GM12878 (cell line): Measurements from ENCODE around the gene CACNA1B.

ENCODE experiments used
- CHD4 ChIP-seq: fragments of 200-600 bp; sonication (generic); IDR thresholded peaks from 2 replicates; pipeline ENCODE4 v1.6.1; 2016; ENCODE audit warnings: mild to moderate bottlenecking
- EZH2 ChIP-seq: IDR thresholded peaks from 2 replicates; pipeline ENCODE4 v1.6.1; 2012; ENCODE audit warnings: low read depth, mild to moderate bottlenecking, control low read depth, inconsistent platforms, low read length, borderline replicate concordance; ENCODE audit not compliant: control insufficient read depth
- MXI1 ChIP-seq: fragments of 150-350 bp; IDR thresholded peaks from 2 replicates; pipeline ENCODE4 v1.6.1; 2011; ENCODE audit warnings: low read depth, mild to moderate bottlenecking, inconsistent platforms, low read length, improper control_type of control experiment
- POLR2A ChIP-seq: IDR thresholded peaks from 2 replicates; pipeline ENCODE4 v1.6.1; 2011; ENCODE audit warnings: low read depth, mild to moderate bottlenecking, low read length
- SMARCA5 ChIP-seq: fragments of 450-650 bp; IDR thresholded peaks from 2 replicates; pipeline ENCODE4 v1.6.1; 2017; ENCODE audit warnings: mild to moderate bottlenecking
- ZBED1 ChIP-seq: IDR thresholded peaks from 2 replicates; pipeline ENCODE4 v1.6.1; 2016; ENCODE audit warnings: borderline replicate concordance
- ZBTB33 ChIP-seq: fragments of 450-650 bp; IDR thresholded peaks from 2 replicates; pipeline ENCODE4 v1.6.1; 2017; ENCODE audit warnings: mild to moderate bottlenecking
- TF ChIP-seq, protein P1 (sequence below), 3 experiments: IDR thresholded peaks in 2 of 3; conservative IDR thresholded peaks in 1 of 3; 2 replicates each; pipeline ENCODE4 v1.5.1; 2011; ENCODE audit warnings: low read depth in 3 of 3, low read length in 3 of 3, mild to moderate bottlenecking in 3 of 3, control low read depth in 2 of 3, moderate library complexity in 2 of 3, inconsistent platforms in 1 of 3, mixed read lengths in 1 of 3; ENCODE audit not compliant: control insufficient read depth in 2 of 3, insufficient read depth in 1 of 3; ENCODE audit errors: extremely low read depth in 1 of 3

- no peak for TF ChIP-seq EZH2
- no peak for TF ChIP-seq POLR2A
- TF ChIP-seq, protein P1, sequence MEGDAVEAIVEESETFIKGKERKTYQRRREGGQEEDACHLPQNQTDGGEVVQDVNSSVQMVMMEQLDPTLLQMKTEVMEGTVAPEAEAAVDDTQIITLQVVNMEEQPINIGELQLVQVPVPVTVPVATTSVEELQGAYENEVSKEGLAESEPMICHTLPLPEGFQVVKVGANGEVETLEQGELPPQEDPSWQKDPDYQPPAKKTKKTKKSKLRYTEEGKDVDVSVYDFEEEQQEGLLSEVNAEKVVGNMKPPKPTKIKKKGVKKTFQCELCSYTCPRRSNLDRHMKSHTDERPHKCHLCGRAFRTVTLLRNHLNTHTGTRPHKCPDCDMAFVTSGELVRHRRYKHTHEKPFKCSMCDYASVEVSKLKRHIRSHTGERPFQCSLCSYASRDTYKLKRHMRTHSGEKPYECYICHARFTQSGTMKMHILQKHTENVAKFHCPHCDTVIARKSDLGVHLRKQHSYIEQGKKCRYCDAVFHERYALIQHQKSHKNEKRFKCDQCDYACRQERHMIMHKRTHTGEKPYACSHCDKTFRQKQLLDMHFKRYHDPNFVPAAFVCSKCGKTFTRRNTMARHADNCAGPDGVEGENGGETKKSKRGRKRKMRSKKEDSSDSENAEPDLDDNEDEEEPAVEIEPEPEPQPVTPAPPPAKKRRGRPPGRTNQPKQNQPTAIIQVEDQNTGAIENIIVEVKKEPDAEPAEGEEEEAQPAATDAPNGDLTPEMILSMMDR (IDR thresholded peaks at IDR 0.05 in 2 of 3, conservative IDR thresholded peaks at IDR 0.05 in 1 of 3; ENCODE audit: control insufficient read depth in 2 of 3, extremely low read depth in 1 of 3, insufficient read depth in 1 of 3, low read depth in 3 of 3, low read length in 3 of 3) = no peak
- no peak for TF ChIP-seq MXI1
- TF ChIP-seq ZBTB33 = no peak
- TF ChIP-seq ZBED1 = no peak
- TF ChIP-seq SMARCA5 = no peak
- no peak for TF ChIP-seq CHD4
Measured at GRCh38 chr9:138120072-138120471, 242.5 kb downstream of the CACNA1B start.
